Omental fat pad (tissue), 4 donors: ENCODE data around the gene FAM83F. TPM values are rescaled to one million over a fixed set of nuclear protein-coding genes. Genes with fewer than 3 reads are reported as not detected.

Source experiments
- ATAC-seq: fragments of 150-250 bp; one replicate; pipeline ENCODE4 v1.9.1; 2016; ENCODE audit warnings: mild to moderate bottlenecking, moderate library complexity; ENCODE audit not compliant: low FRiP score
- DNase-seq: peaks from one replicate; pipeline ENCODE4 v3.0.0-alpha.2; 2019; ENCODE audit warnings: low spot score
- total RNA-seq, 4 donors: library from RNA; depleted of rRNA; stranded (reverse); fragments of >200 nt; gene quantifications; one replicate each; pipeline ENCODE4 v1.1.0, GENCODE V29; 2016
- TF ChIP-seq, protein P1 (sequence below), 3 donors: fragments of 450-650 bp; IDR thresholded peaks; one replicate each; pipeline ENCODE4 v1.5.1; 2016 to 2017; ENCODE audit warnings: antibody characterized with exemption in 3 of 3, mild to moderate bottlenecking in 3 of 3, moderate library complexity in 2 of 3

FAM83F gene
- total RNA-seq, 4 donors from 2014 or later: 0.37 to 0.84 (median 0.57) TPM

DNA sequence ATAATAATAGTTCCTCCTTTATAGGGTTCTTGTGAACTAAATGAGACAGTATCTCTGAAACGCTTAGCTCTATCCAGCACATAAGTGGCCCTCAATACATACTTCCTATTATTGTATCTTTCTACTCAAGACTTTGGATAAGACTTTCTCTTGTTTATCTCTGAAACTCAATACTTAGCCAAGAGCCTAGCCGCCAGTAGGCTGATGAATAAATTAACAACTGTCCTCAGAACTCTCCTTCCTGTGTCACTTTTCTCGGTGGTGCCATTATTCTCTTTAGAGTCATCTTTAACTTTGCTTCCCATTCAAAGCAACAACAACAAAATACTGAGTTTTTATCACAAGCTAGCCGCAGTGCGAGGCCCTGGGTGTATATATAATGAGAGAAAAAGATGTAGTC lies 86.9 kb downstream of the FAM83F start:
- TF ChIP-seq, protein P1, sequence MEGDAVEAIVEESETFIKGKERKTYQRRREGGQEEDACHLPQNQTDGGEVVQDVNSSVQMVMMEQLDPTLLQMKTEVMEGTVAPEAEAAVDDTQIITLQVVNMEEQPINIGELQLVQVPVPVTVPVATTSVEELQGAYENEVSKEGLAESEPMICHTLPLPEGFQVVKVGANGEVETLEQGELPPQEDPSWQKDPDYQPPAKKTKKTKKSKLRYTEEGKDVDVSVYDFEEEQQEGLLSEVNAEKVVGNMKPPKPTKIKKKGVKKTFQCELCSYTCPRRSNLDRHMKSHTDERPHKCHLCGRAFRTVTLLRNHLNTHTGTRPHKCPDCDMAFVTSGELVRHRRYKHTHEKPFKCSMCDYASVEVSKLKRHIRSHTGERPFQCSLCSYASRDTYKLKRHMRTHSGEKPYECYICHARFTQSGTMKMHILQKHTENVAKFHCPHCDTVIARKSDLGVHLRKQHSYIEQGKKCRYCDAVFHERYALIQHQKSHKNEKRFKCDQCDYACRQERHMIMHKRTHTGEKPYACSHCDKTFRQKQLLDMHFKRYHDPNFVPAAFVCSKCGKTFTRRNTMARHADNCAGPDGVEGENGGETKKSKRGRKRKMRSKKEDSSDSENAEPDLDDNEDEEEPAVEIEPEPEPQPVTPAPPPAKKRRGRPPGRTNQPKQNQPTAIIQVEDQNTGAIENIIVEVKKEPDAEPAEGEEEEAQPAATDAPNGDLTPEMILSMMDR (IDR thresholded peaks at IDR 0.05): no peak
- DNase-seq (no peak), ATAC-seq (no peak)

DNA sequence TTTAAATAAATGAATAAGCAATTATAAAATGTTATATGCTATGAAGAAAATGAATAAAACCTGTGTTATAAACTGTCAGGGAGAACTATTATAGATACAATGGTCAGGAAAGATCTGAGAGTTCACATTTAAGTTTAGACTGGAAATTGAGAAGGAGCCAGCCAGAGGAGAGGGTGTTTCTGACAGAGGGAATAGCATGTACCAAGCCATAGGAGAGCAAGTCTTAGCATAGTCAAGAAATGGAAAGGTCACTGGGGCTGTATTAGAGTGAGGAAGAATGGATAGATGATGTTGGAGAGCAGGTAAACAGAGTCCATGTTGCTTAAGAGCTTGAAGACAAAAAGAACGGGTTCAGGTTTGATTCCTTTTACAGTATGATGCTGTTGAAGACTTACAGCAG lies 87.4 kb downstream of the FAM83F start:
- ATAC-seq (no peak), DNase-seq (no peak)
- TF ChIP-seq, protein P1 (IDR thresholded peaks at IDR 0.05): no peak

DNA sequence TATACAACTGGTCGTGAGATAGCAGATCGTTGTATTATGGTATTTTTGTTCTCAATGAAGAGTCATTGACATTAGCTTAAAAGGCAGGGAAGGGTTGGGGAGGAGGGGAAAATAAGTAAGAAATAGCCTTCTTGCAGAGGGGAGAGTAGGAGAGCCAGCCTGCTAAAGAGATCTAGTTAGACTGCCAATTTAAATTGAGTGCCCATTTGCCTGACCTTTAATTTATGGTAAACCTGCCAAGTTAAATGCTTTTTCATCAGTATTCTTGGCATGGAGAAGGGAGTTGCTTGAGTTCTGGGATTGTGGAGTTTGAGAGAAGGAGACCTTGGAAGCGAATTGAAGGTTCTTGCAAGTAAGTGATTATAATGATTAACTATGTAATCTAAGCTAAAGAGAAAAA lies 89.0 kb downstream of the FAM83F start:
- ATAC-seq: no peak
- no peak for DNase-seq
- TF ChIP-seq, protein P1 (IDR thresholded peaks at IDR 0.05): no peak

DNA sequence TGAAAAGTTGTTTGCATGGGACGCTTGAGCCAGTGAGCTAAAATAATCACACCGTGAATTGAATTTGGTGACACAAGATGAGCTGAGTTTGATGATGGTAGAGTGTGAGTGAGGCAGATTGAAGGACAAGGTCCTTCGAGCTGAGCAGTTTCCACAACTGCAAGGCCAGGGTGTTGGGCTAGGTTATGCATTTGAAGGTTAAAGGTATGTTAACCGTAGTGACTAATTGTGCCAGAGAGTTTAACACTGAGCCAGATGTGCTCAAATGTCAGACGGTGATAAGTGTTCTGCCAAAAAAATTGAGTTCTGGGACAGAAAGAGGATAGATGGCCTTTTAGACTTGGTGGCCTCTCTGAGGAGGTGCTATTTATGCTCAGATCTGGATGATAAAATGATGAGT lies 89.5 kb downstream of the FAM83F start:
- ATAC-seq: no peak
- no peak for DNase-seq
- TF ChIP-seq, protein P1 (IDR thresholded peaks at IDR 0.05): no peak

DNA sequence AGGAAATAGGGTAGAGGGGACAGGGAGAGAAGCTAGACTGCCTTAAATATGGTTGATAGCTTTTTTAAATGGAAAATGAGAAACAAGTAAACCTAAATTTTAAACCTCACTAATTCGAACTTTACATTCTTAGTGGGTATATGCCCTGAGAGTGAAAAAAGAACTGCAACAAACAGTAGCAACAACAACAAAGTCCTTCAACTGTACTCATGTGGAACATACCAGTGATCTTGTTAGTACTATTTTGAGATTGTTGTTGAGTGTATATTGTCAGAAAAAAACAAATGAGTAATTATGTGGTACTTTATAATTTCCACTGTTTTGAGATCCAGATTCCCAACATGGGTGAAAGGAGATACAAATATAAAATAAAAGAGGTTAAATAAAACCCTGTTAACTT lies 94.1 kb downstream of the FAM83F start:
- TF ChIP-seq, protein P1 (IDR thresholded peaks at IDR 0.05): no peak
- ATAC-seq (no peak), DNase-seq (no peak)

Other genes starting within 250 kb of the FAM83F start
- gene ENTHD1, start 101.2 kb upstream of the FAM83F start, total RNA-seq: not detected
- gene GRAP2, start 93.9 kb upstream of the FAM83F start, total RNA-seq: 1 to 10 TPM; 1.0 to 9.5 (median 3.7) TPM
- gene TMA7B, start 34.6 kb upstream of the FAM83F start, total RNA-seq: not detected
- 10 to 100 TPM; 17.2 to 57.8 (median 31.9) TPM for gene TNRC6B, start 183.0 kb downstream of the FAM83F start, total RNA-seq